ENCODE results near the gene CHERP. TPM values are rescaled to one million over a fixed set of nuclear protein-coding genes. Genes with fewer than 3 reads are reported as not detected.

The CHERP gene
- total RNA-seq: 2.3 and 3.6 TPM in 2 replicates

GRCh38 chr19:16542045-16542909 lies at the start of gene CHERP:
Gene CHERP, minus strand, starts transcription at chr19:16542437. Its CDS starts 59 bp downstream, at chr19:16542378.

GRCh38 chr19:16572332-16573211 lies 30.3 kb upstream of the CHERP start, which contains the start of gene SLC35E1:
Gene SLC35E1, minus strand, starts transcription at chr19:16572415. Its CDS starts 51 bp downstream, at chr19:16572364.

GRCh38 chr19:16495982-16496612 lies 46.1 kb downstream of the CHERP start, which contains the start of the genes C19orf44 and CALR3:
Gene C19orf44, plus strand, starts transcription at chr19:16496394. Its CDS starts 4,399 bp downstream, at chr19:16500793.
Gene CALR3, minus strand, starts transcription at chr19:16496167. Its CDS starts 38 bp downstream, at chr19:16496129.

Other genes with a start within 250 kb of the CHERP start
- gene KLF2, start 217.6 kb downstream of the CHERP start, total RNA-seq: 1.00 and 1.9 TPM in 2 replicates
- gene EPS15L1, start 70.5 kb downstream of the CHERP start, total RNA-seq: 6.8 and 9.7 TPM in 2 replicates
- gene CALR3, start 46.3 kb downstream of the CHERP start, total RNA-seq: 0.14 TPM in 1 of 2 replicates, not detected in the other
- 2.0 TPM in 2 replicates for gene C19orf44, start 46.0 kb downstream of the CHERP start, total RNA-seq
- gene SLC35E1, start 30.0 kb upstream of the CHERP start, total RNA-seq: 17.4 and 25.4 TPM in 2 replicates
- gene MED26, start 85.8 kb upstream of the CHERP start, total RNA-seq: 3.6 and 4.2 TPM in 2 replicates
- gene SMIM7, start 117.7 kb upstream of the CHERP start, total RNA-seq: 52.8 and 59.4 TPM in 2 replicates
- gene TMEM38A, start 118.7 kb upstream of the CHERP start, total RNA-seq: 1.4 and 1.9 TPM in 2 replicates
- gene NWD1, start 177.4 kb upstream of the CHERP start, total RNA-seq: under 0.01 TPM in 1 of 2 replicates, not detected in the other